Measurements from ENCODE around the gene SBSN.

The SBSN gene

GRCh38 chr19:35529241-35530218, 1.4 kb upstream of the SBSN start:
- DNase-seq = no peak

GRCh38 chr19:35525873-35526272, 2.2 kb downstream of the SBSN start:
- no peak for DNase-seq

- no peak for DNase-seq
Observed at GRCh38 chr19:35524181-35524837, 3.8 kb downstream of the SBSN start.

GRCh38 chr19:35522745-35523327, 5.3 kb downstream of the SBSN start:
- no peak for DNase-seq

GRCh38 chr19:35521124-35521743, 6.9 kb downstream of the SBSN start:
- DNase-seq = no peak

- no peak for DNase-seq
Observed at GRCh38 chr19:35519291-35519690, 8.8 kb downstream of the SBSN start.

- DNase-seq = no peak
Observed at GRCh38 chr19:35518313-35518712, 9.8 kb downstream of the SBSN start.

GRCh38 chr19:35517342-35517741, 10.8 kb downstream of the SBSN start:
- no peak for DNase-seq

- no peak for DNase-seq
Observed at GRCh38 chr19:35516310-35516709, 11.8 kb downstream of the SBSN start.

GRCh38 chr19:35514282-35514809, 13.8 kb downstream of the SBSN start:
- no peak for DNase-seq

GRCh38 chr19:35513628-35514281, 14.4 kb downstream of the SBSN start, which contains the start of gene DMKN:
Gene DMKN, minus strand, starts transcription at chr19:35513649. Its CDS starts 174 bp downstream, at chr19:35513475.
- DNase-seq = no peak

GRCh38 chr19:35512831-35513627, 15.1 kb downstream of the SBSN start:
- no peak for DNase-seq

GRCh38 chr19:35511337-35511736, 16.8 kb downstream of the SBSN start:
- DNase-seq = no peak

GRCh38 chr19:35510626-35510964, 17.5 kb downstream of the SBSN start:
- DNase-seq = no peak

- DNase-seq = peak; percentile 65
Observed at GRCh38 chr19:35509861-35510625, 18.1 kb downstream of the SBSN start.

GRCh38 chr19:35509018-35509652, 19.0 kb downstream of the SBSN start:
- DNase-seq = peak; percentile 52

GRCh38 chr19:35508129-35508528, 20.0 kb downstream of the SBSN start:
- no peak for DNase-seq

GRCh38 chr19:35507561-35507960, 20.6 kb downstream of the SBSN start:
- DNase-seq = no peak

- DNase-seq = no peak
Observed at GRCh38 chr19:35506011-35506410, 22.1 kb downstream of the SBSN start.

- no peak for DNase-seq
Observed at GRCh38 chr19:35502751-35503150, 25.4 kb downstream of the SBSN start.

Data from CD4-positive, alpha-beta T cell treated with Interleukin-17A for 1 hour (primary cell).